Stimulated activated CD8-positive, alpha-beta memory T cell treated with anti-CD3 and anti-CD28 coated beads, Interleukin-4, amount 100 ng/mL, for 4 hours (primary cell): Measurements from ENCODE around the gene MRPS2.
"Not testable (repeated sequence)": the region's sequence is repeated elsewhere in the genome, so short reads cannot be mapped to it uniquely, and the experiment has no call there.

Source experiments
- DNase-seq, 2 donors: peaks; one replicate each; pipeline ENCODE4 v3.0.0-alpha.2; 2020; ENCODE audit warnings: low read depth in 2 of 2, low spot score in 1 of 2

The MRPS2 gene

DNA sequence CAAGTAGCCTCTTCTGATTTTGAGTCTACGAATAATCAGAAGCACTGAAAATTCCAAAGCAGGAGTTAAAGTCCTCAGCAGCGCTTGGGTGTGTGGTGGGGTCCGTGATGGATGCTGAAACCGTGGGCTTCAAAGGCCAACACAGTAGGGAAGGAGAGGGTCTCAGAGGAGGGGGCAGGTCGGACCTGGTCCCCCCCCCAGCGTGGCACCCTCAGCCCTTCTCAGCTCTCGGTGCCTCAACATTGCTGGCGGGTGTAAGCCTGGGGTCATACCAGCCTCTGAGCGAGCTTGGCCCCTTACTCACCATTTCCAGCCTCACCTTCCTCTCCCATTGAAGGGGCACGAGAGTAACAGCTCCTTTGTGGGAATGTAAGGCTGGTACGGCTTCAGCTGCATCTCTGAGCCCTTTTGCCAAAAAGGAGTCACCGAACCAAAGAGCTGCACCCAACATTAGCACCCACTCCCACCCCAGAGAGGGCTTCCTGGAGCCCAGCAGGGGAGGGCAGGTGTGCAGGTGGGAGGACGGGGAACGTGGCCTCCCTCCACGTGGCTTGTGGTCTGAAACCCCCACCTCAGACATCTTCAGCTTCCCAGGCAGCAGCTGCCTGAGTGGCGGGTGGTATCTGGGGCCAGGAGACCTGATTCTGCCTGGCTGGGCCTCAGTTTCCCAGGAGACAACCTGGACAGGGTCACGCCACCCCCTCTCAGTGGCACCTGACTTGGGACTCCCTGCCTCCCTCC is 14.0 kb downstream of the MRPS2 start:
- no peak for DNase-seq

DNA sequence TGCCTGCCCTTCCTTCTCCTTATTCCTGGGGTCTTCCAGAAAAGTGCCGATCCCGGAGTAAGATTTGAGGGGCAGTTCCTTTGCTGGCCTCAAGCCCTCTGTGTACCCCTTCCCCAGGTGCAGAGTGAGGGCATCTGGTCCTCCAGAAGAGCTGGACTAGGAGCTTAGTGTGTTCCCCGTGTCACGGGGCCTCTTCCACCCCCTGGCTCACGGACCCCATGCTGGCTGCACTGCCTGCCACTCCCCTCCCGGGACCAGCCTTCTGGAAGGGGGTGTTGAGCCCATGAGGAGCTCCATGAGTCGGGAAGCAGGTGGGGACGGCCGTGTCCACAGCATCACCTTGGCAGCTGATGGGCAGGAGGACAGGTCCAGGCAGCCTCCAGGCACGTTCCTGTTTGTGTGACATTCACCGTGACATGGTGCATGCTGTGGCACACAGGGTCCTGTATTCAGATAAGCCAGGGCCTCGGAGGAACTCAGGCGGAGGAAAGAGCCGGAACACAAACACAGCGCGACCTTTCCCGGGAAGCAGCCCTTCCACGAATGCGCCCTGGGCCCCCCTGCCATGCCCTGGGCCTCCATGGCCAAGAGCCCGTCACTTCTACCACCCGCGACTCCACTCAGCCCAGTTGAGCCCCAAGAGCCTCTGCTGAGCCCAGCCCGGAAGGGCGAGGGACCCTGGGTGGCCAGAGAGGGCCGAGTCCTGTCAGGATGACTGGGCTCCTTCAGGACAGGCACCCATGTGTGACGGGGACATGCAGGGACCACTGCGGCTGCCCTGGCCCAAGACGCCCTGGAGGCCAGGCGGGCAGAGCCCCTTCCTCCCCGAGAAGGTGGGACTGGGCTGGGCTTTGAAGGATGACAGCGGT is 14.8 kb downstream of the MRPS2 start:
- no peak for DNase-seq

DNA sequence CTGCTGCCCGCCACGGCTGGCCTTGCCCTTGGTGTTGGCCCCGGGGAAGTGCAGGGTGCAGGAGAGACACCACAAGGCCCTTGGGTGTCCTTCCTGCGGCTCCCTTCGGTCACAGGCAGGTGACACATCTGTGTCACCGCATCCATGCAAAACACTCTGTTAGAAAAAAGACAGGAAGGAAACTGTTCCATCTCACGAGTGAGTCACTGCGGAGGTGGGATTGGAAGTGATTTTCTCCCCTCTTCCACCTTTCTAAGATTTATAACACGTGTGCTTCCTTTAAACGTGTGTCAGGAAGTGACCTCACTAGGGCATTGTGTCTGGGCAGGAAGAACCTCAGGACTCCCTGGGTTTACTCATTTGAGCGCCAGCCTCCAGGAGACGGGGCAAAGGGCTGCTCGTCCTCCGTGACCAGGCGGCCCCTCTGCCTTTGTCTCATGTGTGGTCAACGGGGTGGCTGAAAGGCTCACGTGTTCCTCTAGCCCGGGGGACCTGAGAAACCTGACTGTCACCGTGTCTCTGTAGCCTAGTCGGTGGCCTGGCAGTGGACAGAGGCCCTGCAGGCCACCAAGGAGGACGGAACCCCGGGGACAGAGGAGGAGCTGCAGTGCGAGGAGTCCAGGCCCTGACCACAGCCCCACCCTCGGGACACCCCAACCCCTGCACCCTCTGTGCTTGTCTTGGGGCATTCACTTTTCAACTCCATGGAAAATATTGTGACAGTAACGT is 15.8 kb downstream of the MRPS2 start:
- no peak for DNase-seq

DNA sequence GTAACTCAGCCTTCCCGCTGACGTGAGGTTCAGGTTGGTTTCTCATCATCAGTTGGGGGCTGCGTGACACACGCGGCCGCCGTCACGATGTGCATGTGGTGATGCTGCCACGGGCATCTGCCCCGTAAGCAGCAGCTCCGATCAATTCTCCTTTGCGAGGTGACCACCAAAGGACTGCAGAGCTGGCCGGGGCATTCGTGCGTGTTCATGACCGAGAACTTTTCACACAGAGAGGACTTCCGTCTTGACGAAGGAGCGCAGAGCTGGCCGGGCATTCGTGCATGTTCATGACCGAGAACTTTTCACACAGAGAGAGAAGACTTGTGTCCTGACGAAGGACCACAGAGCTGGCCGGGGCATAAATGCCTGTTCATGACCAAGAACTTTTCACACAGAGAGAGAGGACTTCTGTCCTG is 16.9 kb downstream of the MRPS2 start:
- no peak for DNase-seq

DNA sequence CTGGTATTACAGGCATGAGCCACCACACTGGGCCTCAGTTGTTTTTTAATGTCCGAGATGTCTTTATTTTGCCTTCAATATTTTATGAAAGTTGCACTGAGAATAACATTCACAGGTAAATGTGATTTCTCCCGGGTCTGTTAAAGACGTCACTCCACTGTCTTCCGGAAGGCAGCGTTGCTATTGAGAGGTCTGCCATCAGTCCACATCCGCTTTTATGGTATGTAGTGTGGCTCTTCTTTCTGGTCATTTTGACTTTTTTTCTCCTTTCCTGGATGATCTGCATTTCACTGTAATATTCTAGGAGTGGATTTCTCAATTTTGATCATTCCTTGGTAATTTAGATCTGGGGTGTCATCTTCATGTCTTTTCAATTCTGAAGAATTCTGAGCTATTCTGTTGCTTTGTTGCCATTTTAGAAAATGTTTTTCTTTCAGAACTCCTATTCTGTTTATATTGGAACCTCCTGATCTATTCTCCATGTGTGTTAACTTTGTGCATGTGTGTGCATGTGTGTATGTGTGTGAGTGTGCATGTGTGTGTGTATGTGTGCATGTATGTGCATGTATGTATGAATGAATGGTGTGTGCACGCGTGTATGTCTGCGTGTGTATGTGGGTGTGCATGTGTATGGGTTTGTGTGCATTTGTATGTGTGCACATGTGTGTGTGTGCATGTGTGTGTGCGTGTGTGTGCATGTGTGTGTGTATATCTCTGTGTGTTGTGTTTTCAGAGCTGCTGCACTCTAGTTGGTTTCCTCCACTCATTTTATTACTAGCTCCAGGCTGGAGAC is 18.9 kb downstream of the MRPS2 start:
- DNase-seq: no peak

DNA sequence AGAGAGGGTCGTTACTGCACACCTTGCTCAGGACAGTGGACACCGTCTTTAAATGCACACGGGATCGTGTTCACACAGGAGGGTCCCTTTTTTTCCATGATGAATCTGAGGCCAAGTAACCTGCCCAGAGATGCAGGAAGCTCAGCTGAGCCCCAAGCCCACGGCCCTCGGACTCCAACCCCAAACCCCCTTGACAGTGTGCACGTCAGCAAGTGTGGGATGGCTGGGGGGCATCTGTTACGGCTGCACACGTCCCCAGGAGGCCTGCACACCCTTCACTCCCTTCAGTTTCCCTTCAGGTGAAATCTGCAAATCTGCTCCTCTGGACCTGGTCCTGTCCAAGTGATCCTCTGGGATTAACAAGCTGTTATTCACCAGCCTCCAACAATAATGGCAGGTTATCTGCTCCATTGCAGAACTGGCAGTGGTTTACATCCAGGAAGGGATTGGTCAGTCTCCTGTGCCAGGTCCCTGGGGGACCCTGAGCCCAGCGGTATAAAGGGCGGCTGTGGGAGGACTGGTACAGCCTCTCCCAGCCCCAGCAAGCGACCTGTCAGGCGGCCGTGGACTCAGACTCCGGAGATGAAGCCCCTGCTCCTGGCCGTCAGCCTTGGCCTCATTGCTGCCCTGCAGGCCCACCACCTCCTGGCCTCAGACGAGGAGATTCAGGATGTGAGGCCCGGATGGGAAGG is 20.6 kb downstream of the MRPS2 start, which contains the start of gene LCN1:
Gene LCN1, plus strand, starts transcription at position 525 of the 692 bp plus-strand sequence. Its CDS starts 58 bp downstream, at position 583.
- no peak for DNase-seq

DNA sequence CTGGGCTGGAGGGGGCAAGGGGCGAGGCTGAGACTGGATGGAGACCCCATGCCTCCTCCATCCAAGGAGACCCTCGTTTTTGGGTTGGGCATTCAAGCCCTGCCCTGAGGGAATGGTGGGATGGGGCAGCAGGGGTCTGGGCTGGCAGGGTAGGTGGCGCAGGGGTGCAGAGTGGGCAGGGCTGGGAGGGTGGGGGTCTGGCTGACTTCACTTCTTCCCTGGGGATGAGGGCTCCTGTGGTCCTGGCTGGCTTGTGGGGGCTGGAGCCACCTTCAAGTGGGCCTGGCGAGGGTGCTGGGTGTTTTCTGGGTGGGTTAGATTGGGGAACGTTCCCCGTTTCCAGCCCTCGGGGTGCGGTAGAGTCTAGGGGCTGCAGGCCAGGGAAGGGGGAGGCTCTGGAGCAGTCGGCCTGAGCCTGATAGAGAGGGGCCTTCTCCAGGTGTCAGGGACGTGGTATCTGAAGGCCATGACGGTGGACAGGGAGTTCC is 21.2 kb downstream of the MRPS2 start:
- no peak for DNase-seq

DNA sequence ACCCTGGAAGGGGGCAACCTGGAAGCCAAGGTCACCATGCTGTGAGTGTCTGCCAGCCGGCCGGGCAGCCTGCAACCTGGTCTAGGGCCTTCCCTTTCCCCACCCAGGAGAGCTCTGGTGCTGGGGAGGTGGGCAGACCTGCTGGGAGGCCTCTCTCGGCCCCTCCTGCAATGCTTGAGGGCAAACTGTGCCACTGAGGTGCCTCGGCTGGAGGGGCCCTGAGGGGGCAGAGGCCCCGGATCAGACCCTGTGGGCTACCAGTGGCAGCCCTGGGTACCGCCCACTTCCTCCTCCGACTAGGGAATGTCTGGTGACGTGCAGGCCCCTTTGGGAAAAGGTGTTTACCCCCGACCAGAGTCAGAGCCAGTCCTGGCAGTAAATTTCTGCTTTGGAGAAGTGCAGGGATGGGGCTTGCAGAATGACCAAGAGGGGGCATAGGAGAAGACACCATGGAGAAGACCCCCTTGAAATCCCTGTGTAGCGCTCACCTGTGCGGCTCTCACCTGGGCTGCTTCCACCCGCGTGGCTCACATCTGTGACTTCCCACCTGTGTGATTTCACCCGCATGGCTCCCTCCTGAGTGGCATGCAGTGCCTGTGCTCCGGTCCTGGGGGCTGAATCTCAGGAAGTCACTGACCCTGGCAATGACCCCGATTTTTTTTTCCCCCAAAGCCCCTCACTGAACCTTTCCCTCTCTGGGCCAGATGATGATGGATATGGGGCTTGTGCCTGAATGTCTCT is 21.8 kb downstream of the MRPS2 start:
- DNase-seq: no peak

DNA sequence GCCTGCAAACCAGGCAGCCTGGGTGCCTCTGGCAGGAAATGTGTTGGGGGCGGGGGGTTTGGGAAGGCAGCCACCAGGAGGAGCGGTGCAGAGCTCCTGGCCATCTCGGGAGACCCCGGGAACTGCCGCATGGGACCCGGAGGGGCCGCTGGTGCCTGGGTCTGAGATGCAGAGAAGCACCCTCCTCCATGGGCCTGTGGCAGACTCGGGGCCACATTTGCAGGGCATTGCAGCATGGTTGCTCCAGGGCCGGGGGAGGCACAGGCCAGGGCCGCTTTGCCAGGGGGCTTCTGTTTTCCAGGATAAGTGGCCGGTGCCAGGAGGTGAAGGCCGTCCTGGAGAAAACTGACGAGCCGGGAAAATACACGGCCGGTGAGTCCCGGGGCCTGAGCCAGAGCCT is 22.4 kb downstream of the MRPS2 start:
- DNase-seq: no peak

DNA sequence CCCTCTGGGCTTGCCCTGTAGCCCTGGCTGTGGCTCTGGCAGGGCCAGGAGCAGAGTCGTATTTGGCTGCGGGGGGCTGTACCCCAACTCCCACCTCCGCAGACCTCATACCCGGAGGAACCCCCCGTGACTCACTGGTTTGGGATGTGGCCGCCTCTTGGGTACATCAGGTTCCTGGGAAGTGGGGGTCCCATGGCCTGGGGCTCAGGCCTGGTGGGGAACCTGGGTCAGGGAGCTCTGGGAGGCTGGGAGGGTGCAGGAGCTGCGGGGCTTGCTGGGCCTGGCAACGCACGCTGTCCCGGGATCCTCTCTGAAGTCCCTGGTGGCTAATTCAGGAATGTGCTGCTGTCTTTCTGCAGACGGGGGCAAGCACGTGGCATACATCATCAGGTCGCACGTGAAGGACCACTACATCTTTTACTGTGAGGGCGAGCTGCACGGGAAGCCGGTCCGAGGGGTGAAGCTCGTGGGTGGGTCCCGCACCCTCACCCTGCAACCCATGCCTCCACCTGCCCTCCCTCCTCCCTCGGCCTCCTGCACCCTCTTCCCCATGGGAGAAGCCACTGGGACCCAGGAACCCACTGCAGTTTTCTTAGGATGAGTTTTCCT is 23.1 kb downstream of the MRPS2 start:
- no peak for DNase-seq

DNA sequence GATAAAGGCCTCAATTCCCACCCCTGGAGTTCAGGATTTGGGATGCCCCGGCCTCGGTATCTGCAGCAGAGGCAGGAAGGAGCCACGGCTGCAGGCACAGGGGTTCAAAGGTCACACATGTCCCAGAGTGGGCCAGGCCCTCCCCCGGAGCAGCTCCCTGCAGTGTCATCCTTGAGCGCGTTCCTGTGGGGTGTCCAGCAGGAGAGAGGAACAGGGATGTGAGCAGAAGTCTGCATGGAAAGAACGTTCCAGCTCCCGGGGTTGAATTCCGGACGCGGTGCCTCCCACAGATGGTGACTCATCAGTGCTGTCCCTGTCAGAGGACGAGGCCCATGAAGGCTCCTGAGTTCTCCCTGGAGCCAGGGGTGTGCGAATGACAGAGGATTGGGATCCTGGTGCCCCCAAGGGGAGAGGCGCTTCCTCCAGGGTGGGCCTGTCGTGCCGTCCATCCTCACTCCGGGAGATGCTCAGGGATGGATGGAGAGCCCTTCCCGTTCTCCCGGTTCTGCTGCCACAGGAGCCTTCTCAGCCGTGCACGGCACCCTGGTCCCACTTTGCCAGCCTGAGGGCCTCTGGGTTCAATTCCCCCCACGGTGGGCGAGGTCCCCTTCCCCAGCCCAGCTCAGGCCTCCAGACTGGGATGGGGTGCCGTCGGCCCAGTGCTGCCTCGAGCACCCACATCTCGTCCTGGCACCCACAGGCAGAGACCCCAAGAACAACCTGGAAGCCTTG is 23.8 kb downstream of the MRPS2 start:
- no peak for DNase-seq

DNA sequence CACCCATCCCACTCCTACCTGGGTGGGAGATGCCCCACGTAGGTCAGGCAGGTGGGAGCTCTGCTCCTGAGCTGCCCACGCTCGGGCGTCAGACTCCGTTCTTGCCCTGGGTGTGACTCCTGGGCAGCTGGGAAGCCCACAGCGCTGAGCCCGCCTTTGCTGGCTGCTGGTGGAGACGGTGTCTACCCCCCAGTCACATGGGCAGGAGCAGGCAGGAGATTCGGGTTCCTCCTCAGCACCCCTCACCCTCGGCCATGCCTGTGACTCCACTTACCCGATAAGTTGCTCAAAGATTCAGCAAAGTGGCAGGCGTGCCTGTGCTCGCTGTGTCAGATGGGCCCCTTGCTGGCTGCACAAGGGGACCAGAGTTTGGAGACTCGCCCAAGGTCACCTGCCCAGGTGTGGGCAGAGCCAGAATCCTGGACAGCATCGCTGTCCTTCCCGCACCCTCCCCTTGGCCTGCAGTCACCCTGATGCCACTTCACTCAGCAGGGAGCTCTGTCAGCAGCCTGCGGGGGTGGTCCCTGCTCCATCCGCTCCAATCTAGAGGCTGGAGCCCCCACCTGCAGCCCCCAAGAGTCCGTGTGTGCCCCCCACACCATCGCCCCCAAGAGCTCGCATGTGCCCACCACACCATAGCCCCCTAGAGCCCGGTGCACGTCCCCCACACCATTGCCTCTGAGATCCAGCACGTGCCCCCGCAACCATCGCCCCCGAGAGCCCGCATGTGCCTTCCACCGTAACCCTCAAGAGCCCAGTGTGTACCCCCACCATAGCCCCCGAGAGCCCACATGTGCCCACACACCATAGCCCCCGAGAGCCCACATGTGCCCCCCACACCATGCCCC is 25.0 kb downstream of the MRPS2 start:
- DNase-seq: no peak

DNA sequence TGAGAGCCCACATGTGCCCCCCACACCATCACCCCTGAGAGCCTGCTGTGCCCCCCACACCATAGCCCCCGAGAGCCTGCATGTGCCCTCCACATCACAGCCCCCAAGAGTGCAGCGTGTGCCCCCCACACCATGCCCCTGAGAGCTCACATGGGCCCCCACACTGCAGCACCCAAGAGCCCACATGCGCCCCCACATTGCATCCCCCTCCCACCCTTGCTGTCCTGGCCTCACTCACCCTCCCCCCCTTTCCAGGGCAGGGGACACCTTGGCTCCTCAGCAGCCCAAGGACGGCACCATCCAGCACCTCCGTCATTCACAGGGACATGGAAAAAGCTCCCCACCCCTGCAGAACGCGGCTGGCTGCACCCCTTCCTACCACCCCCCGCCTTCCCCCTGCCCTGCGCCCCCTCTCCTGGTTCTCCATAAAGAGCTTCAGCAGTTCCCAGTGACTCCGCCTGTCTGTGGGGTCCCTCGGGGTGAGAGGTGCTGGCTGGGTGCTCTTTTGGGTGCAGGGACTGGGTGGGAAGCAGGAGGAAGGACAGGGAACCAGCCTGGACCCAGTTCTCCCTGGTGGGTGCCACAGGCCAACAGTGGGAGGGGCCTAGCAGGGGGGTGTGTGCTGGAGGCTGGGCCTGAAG is 25.7 kb downstream of the MRPS2 start:
- no peak for DNase-seq

DNA sequence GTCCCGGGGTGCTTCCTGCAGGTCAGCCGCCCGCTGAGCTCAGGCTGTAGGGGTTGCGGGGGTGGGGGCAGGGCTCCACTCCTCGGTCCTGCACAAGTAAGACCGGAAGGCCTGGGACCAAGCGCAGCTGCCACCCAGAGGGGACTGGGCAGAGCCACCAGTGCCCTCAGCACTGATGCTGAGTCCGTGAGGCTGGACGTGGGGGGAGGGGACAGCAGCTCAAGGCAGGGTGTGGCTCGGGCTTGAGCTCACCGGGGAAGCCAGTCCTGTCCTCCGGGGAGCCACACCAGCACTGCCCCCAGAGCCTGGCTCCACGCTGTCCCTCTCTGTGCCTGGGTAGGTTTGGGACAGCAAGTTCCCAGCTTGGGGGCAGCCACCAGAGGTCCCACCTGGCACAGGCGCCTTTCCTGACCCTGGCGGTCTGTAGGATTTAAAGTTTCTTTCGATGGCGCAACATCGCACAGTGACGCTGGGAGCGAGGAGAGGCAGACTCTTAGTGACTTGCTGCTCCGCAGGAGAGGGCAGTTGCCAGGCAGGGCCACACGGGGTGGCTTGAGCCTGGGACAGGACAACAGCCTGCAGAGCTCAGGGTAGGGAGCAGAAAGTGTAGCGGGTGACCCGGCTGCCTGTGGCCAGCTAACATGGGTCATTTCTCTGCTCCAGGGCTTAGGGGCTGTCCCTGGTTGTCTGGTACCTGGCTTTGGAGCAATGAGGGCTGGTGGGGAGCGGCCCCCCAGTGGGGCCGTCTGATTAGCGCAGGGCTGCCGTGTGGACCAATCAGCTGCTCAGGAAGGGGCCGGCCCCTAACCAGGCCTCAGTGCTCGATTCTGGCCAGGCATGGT is 26.5 kb downstream of the MRPS2 start:
- DNase-seq: no peak

DNA sequence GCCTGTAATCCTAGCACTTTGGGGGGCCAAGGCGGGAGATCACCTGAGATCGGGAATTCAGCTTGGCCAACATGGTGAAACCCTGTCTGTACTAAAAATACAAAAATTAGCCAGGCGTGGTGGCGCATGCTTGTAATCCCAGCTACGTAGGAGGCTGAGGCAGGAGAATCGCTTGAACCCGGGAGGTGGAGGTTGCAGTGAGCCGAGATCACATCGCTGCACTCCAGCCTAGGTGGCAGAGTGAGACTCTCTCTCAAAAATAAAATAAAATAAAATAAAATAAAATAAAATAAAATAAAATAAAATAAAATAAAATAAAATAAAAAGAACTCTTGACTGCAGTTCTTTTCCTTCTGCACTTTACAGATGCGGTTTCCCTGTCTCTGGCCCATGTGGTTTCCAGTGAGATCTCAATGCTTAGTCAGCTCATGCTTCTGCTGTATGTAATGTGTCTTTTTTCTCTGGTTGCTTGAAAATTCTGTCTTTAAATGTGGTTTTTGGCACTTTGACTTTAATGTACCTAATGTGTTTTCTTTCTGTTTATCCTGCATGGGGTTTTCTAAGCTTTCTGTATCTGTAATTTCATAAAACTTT is 28.5 kb downstream of the MRPS2 start:
- DNase-seq: not testable (repeated sequence)

DNA sequence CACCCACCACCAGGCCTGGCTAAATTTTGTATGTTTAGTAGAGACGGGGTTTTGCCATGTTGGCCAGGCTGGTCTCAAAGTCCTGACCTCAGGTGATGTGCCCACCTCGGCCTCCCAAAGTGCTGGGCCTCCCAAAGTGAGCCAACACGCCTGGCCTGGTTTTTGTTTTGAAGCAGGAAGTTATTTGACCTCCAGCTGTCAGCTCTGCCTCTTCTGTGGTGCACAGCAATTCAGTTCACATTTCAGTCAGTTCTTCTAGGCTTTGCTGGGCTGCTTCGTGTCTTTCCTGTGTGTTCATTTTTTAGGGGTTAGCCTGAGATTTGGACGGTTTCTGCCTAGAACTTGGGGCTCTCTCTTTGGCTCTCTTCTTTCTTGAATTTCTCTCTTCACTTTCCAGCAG is 29.7 kb downstream of the MRPS2 start:
- no peak for DNase-seq
